GM23338 (cell line): ENCODE results near the gene EML4. TPM values are rescaled to one million over a fixed set of nuclear protein-coding genes. Genes with fewer than 3 reads are reported as not detected.

Source experiments
- ATAC-seq: fragments of 200-7000 bp; cut with Tn5 transposase; 3 replicates; pipeline ENCODE4 v1.9.1; 2020
- DNase-seq: peaks from one replicate; pipeline ENCODE4 v3.0.0-alpha.2; 2015; ENCODE audit warnings: low spot score
- H2AFZ ChIP-seq: fragments of 200-600 bp; sonication (generic); 2 replicates; pipeline ENCODE4 v1.8.0; 2016; ENCODE audit warnings: antibody characterized with exemption, mild to moderate bottlenecking, moderate library complexity
- H3F3A ChIP-seq: fragments of 200-600 bp; sonication (generic); replicated peaks from 2 replicates; pipeline ENCODE4 v1.8.0; 2017; ENCODE audit warnings: antibody characterized with exemption, mixed run types, low read depth
- H3K27ac ChIP-seq: fragments of 200-600 bp; sonication (generic); 2 replicates; pipeline ENCODE4 v1.6.1; 2016; ENCODE audit warnings: low read depth
- H3K27me3 ChIP-seq: fragments of 200-600 bp; sonication (generic); 2 replicates; pipeline ENCODE4 v1.8.0; 2016; ENCODE audit warnings: mild to moderate bottlenecking, mixed run types, moderate library complexity; ENCODE audit not compliant: insufficient read depth
- H3K36me3 ChIP-seq: fragments of 200-600 bp; sonication (generic); 2 replicates; pipeline ENCODE4 v1.8.0; 2016; ENCODE audit warnings: mild to moderate bottlenecking; ENCODE audit not compliant: insufficient read depth
- H3K4me1 ChIP-seq: fragments of 200-600 bp; sonication (generic); 2 replicates; pipeline ENCODE4 v1.8.0; 2016; ENCODE audit warnings: mild to moderate bottlenecking, moderate library complexity; ENCODE audit not compliant: insufficient read depth
- H3K4me2 ChIP-seq: fragments of 200-600 bp; sonication (generic); 2 replicates; pipeline ENCODE4 v1.7.1; 2017; ENCODE audit warnings: mixed run types
- H3K4me3 ChIP-seq: fragments of 200-600 bp; sonication (generic); 2 replicates; pipeline ENCODE4 v1.6.1; 2016; ENCODE audit warnings: mixed run types
- H3K79me2 ChIP-seq: fragments of 200-600 bp; sonication (generic); replicated peaks from 2 replicates; pipeline ENCODE4 v1.8.0; 2017; ENCODE audit warnings: mild to moderate bottlenecking; ENCODE audit not compliant: insufficient read depth
- H3K9me2 ChIP-seq: fragments of 200-600 bp; sonication (generic); 2 replicates; pipeline ENCODE4 v1.8.0; 2017; ENCODE audit not compliant: insufficient read depth
- H4K20me1 ChIP-seq: fragments of 200-600 bp; sonication (generic); replicated peaks from 2 replicates; pipeline ENCODE4 v1.8.0; 2017; ENCODE audit warnings: mild to moderate bottlenecking; ENCODE audit not compliant: insufficient read depth
- H3K27ac Mint-ChIP-seq: 2 replicates; pipeline ENCODE4 v1.8.0; 2020; ENCODE audit warnings: inconsistent platforms, mild to moderate bottlenecking, moderate library complexity, mixed read lengths
- H3K27me3 Mint-ChIP-seq: 3 replicates; pipeline ENCODE4 v1.8.0; 2022; ENCODE audit warnings: low read depth, mild to moderate bottlenecking, moderate library complexity, mixed read lengths, inconsistent platforms; ENCODE audit not compliant: insufficient read depth, poor library complexity
- H3K36me3 Mint-ChIP-seq: 3 replicates; pipeline ENCODE4 v1.8.0; 2021; ENCODE audit warnings: low read depth, mild to moderate bottlenecking, inconsistent platforms, moderate library complexity, mixed read lengths
- H3K4me1 Mint-ChIP-seq: 3 replicates; pipeline ENCODE4 v1.8.0; 2020; ENCODE audit warnings: mild to moderate bottlenecking, inconsistent platforms, mixed read lengths
- H3K4me3 Mint-ChIP-seq: 3 replicates; pipeline ENCODE4 v1.8.0; 2021; ENCODE audit warnings: moderate library complexity, mild to moderate bottlenecking, inconsistent platforms, mixed read lengths
- H3K9me3 Mint-ChIP-seq: 3 replicates; pipeline ENCODE4 v1.8.0; 2020; ENCODE audit warnings: moderate library complexity, mild to moderate bottlenecking, inconsistent platforms, mixed read lengths
- CREB1 ChIP-seq: fragments of 250-450 bp; sonication (Bioruptor Pico); IDR thresholded peaks from 2 replicates; pipeline ENCODE4 v1.5.0; 2020; ENCODE audit warnings: low read depth, mild to moderate bottlenecking, moderate library complexity
- CTCF ChIP-seq, 2 experiments: fragments of 200-600 bp in 1 of 2; sonication (generic) in 1 of 2; conservative IDR thresholded peaks; 2 replicates each; pipeline versions ENCODE4 v1.5.1 to v1.6.1; 2016 to 2017; ENCODE audit warnings: antibody characterized with exemption in 2 of 2, low read depth in 2 of 2, mild to moderate bottlenecking in 2 of 2, moderate library complexity in 1 of 2
- ETS1 ChIP-seq: IDR thresholded peaks from 2 replicates; pipeline ENCODE4 v1.6.1; 2016; ENCODE audit warnings: antibody characterized with exemption
- EZH2 ChIP-seq: fragments of 200-600 bp; sonication (generic); IDR thresholded peaks from one replicate; pipeline ENCODE4 v1.8.0; 2017; ENCODE audit warnings: antibody characterized with exemption, mild to moderate bottlenecking, low read depth; ENCODE audit not compliant: unreplicated experiment
- EZH2phosphoT487 ChIP-seq: fragments of 200-600 bp; sonication (generic); IDR thresholded peaks from one replicate; pipeline ENCODE4 v1.8.1; 2018; ENCODE audit warnings: antibody characterized with exemption; ENCODE audit not compliant: unreplicated experiment
- JUNB ChIP-seq: IDR thresholded peaks from one replicate; pipeline ENCODE4 v1.6.1; 2016; ENCODE audit warnings: antibody characterized with exemption; ENCODE audit not compliant: unreplicated experiment
- NANOG ChIP-seq: IDR thresholded peaks from 2 replicates; pipeline ENCODE4 v1.6.1; 2016; ENCODE audit warnings: antibody characterized with exemption, borderline replicate concordance
- POLR2AphosphoS5 ChIP-seq: IDR thresholded peaks from 2 replicates; pipeline ENCODE4 v1.6.1; 2016; ENCODE audit warnings: antibody characterized with exemption, low read depth
- REST ChIP-seq: IDR thresholded peaks from one replicate; pipeline ENCODE4 v1.6.1; 2018; ENCODE audit warnings: antibody characterized with exemption; ENCODE audit not compliant: unreplicated experiment
- STAT1 ChIP-seq: IDR thresholded peaks from one replicate; pipeline ENCODE4 v1.6.1; 2016; ENCODE audit warnings: antibody characterized with exemption; ENCODE audit not compliant: unreplicated experiment
- ZNF114 ChIP-seq: fragments of 250-450 bp; sonication (Bioruptor Pico); IDR thresholded peaks from 2 replicates; pipeline ENCODE4 v1.5.0; 2020; ENCODE audit warnings: mild to moderate bottlenecking, moderate library complexity
- ZNF331 ChIP-seq: fragments of 250-450 bp; sonication (Bioruptor Pico); IDR thresholded peaks from 2 replicates; pipeline ENCODE4 v1.5.0; 2020; ENCODE audit warnings: low read depth, mild to moderate bottlenecking, moderate library complexity
- ZNF462 ChIP-seq: fragments of 250-450 bp; sonication (Bioruptor Pico); IDR thresholded peaks from 2 replicates; pipeline ENCODE4 v1.5.0; 2020; ENCODE audit warnings: mild to moderate bottlenecking, moderate library complexity
- polyA plus RNA-seq: library from polyadenylated mRNA; unstranded; fragments of >200 nt; fragmentation: Nextera tagmentation; extraction: Ambion mirVana; gene quantifications from 2 replicates; pipeline ENCODE4 v1.2.1, GENCODE V29; 2016
- total RNA-seq: library from RNA; depleted of rRNA; stranded (reverse); fragments of >200 nt; shearing (Covaris generic); gene quantifications from 2 replicates; pipeline ENCODE4 v1.2.3, GENCODE V29; 2014

Gene EML4
- total and polyA plus RNA-seq, 2 experiments from 2014 or later = 65.3 to 115 TPM

GRCh38 chr2:42248846-42249245, 79.7 kb downstream of the EML4 start:
- peaks cover 8% of the 10 kb centered on the region for H3K4me1 Mint-ChIP-seq
- no peak overlapping the region for H3K27ac Mint-ChIP-seq
- Histone ChIP-seq H3K36me3 (no peaks in the 10 kb centered on the region), H2AFZ (no peak overlapping the region), H3K4me3 (no peak overlapping the region), H3K4me2 (no peak overlapping the region), H3K27ac (no peak overlapping the region), H4K20me1 (peaks cover 14% of the 10 kb centered on the region; the same call in 1 of the 2 replicates), H3K9me2 (no peaks in the 10 kb centered on the region), H3K4me1 (no peaks in the 10 kb centered on the region), H3K79me2 (peaks cover 6% of the 10 kb centered on the region), H3F3A (no peaks in the 10 kb centered on the region), H3K27me3 (no peaks in the 10 kb centered on the region)
- DNase-seq (no peak), ATAC-seq (no peak)
- peaks cover 20% of the 10 kb centered on the region for H3K36me3 Mint-ChIP-seq
- no peaks in the 10 kb centered on the region for H3K9me3 Mint-ChIP-seq
- H3K4me3 Mint-ChIP-seq = no peak overlapping the region
- H3K27me3 Mint-ChIP-seq = no peaks in the 10 kb centered on the region
- TF ChIP-seq ZNF462 (CRISPR knock-in tag) (no peak), POLR2AphosphoS5 (no peak), ZNF331 (CRISPR knock-in tag) (no peak), REST (no peak), JUNB (no peak), CTCF (conservative IDR thresholded peaks at IDR 0.05; ENCODE audit: low read depth in 2 of 2) (no peak), EZH2phosphoT487 (no peak), EZH2 (no peak), CREB1 (no peak), STAT1 (no peak), NANOG (no peak), ETS1 (no peak), ZNF114 (CRISPR knock-in tag) (no peak)
